ENCODE measurements around the gene AQP10.

- TF ChIP-seq POLR2A (IDR thresholded peaks at IDR 0.05), result no peak
- no peak for TF ChIP-seq CTCF (IDR thresholded peaks at IDR 0.05)
These were observed 25.5 kb downstream of the AQP10 start for GRCh38 chr1:154346276-154346917.

Measured in thyroid gland (tissue), 4 donors.